Liver (tissue), 9 donors: Measurements from ENCODE around the gene TTC22. TPM values are rescaled to one million over a fixed set of nuclear protein-coding genes. Genes with fewer than 3 reads are reported as not detected.

Experiments used
- DNase-seq: peaks from one replicate; pipeline ENCODE4 v3.0.0-alpha.2; 2017; ENCODE audit warnings: low spot score
- H3K27ac ChIP-seq, 2 donors: one replicate each; pipeline ENCODE4 v1.7.0; 2013; ENCODE audit warnings: inconsistent platforms in 2 of 2, low read length in 2 of 2, control low read depth in 1 of 2, low read depth in 1 of 2, mild to moderate bottlenecking in 1 of 2
- H3K27me3 ChIP-seq, 4 donors: one replicate each; pipeline versions ENCODE4 v1.6.1 to v1.7.0; 2013; ENCODE audit warnings: low read length in 3 of 4, inconsistent platforms in 1 of 4, mild to moderate bottlenecking in 1 of 4, moderate library complexity in 1 of 4; ENCODE audit not compliant: control insufficient read depth in 4 of 4, insufficient read depth in 4 of 4
- H3K36me3 ChIP-seq, 4 donors: one replicate each; pipeline versions ENCODE4 v1.6.1 to v1.7.0; 2013; ENCODE audit warnings: low read length in 3 of 4, mild to moderate bottlenecking in 3 of 4, low read depth in 1 of 4, moderate library complexity in 1 of 4; ENCODE audit not compliant: control insufficient read depth in 4 of 4, insufficient read depth in 3 of 4
- H3K4me1 ChIP-seq, 4 donors: one replicate each; pipeline versions ENCODE4 v1.6.1 to v1.7.0; 2013; ENCODE audit warnings: low read length in 3 of 4, mild to moderate bottlenecking in 3 of 4, moderate library complexity in 1 of 4; ENCODE audit not compliant: control insufficient read depth in 4 of 4, insufficient read depth in 4 of 4
- H3K4me3 ChIP-seq, 3 donors: one replicate each; pipeline versions ENCODE4 v1.6.1 to v1.7.0; 2013; ENCODE audit warnings: low read length in 3 of 3, control low read depth in 1 of 3, low read depth in 1 of 3, mild to moderate bottlenecking in 1 of 3
- H3K9ac ChIP-seq, 2 donors: one replicate each; pipeline ENCODE4 v1.7.0; 2013; ENCODE audit warnings: low read length in 2 of 2, mild to moderate bottlenecking in 2 of 2, moderate library complexity in 2 of 2, control low read depth in 1 of 2, low read depth in 1 of 2
- H3K9me3 ChIP-seq, 4 donors: one replicate each; pipeline versions ENCODE4 v1.6.1 to v1.7.0; 2013; ENCODE audit warnings: low read length in 3 of 4; ENCODE audit not compliant: control insufficient read depth in 4 of 4
- CTCF ChIP-seq: fragments of 150-350 bp; IDR thresholded peaks from 2 replicates; pipeline ENCODE4 v1.5.1; 2017; ENCODE audit warnings: improper control_type of control experiment, low read depth, low read length; ENCODE audit not compliant: missing input control
- EGR1 ChIP-seq, 2 donors: IDR thresholded peaks; 2 replicates each; pipeline ENCODE4 v1.6.1; 2016 to 2018; ENCODE audit warnings: antibody characterized with exemption in 2 of 2, low read depth in 2 of 2
- GABPA ChIP-seq, 2 donors: IDR thresholded peaks in 1 of 2; conservative IDR thresholded peaks in 1 of 2; 2 replicates each; pipeline ENCODE4 v1.6.1; 2016; ENCODE audit warnings: antibody characterized with exemption in 2 of 2, mild to moderate bottlenecking in 1 of 2, moderate library complexity in 1 of 2
- HNF4A ChIP-seq, 2 donors: conservative IDR thresholded peaks; 2 replicates each; pipeline ENCODE4 v1.6.1; 2016; ENCODE audit warnings: antibody characterized with exemption in 2 of 2, mild to moderate bottlenecking in 2 of 2
- HNF4G ChIP-seq: IDR thresholded peaks from 2 replicates; pipeline ENCODE4 v1.6.1; 2016; ENCODE audit warnings: antibody characterized with exemption
- JUND ChIP-seq, 2 donors: IDR thresholded peaks; 2 replicates each; pipeline ENCODE4 v1.6.1; 2016; ENCODE audit warnings: antibody characterized with exemption in 2 of 2
- MAX ChIP-seq: IDR thresholded peaks from 2 replicates; pipeline ENCODE4 v1.6.1; 2016; ENCODE audit warnings: antibody characterized with exemption
- NR2F2 ChIP-seq: IDR thresholded peaks from 2 replicates; pipeline ENCODE4 v1.6.1; 2016; ENCODE audit warnings: antibody characterized with exemption
- RAD21 ChIP-seq, 2 donors: IDR thresholded peaks; 2 replicates each; pipeline ENCODE4 v1.6.1; 2016; ENCODE audit warnings: antibody characterized with exemption in 2 of 2, mild to moderate bottlenecking in 2 of 2
- RXRA ChIP-seq, 2 donors: IDR thresholded peaks; 2 replicates each; pipeline ENCODE4 v1.6.1; 2017 to 2018; ENCODE audit warnings: antibody characterized with exemption in 2 of 2, mild to moderate bottlenecking in 1 of 2
- SP1 ChIP-seq: IDR thresholded peaks from 2 replicates; pipeline ENCODE4 v1.6.1; 2018; ENCODE audit warnings: antibody characterized with exemption, mild to moderate bottlenecking
- TAF1 ChIP-seq: conservative IDR thresholded peaks from 2 replicates; pipeline ENCODE4 v1.6.1; 2016; ENCODE audit warnings: antibody characterized with exemption, mild to moderate bottlenecking
- YY1 ChIP-seq: IDR thresholded peaks from 2 replicates; pipeline ENCODE4 v1.6.1; 2016; ENCODE audit warnings: antibody characterized with exemption, mild to moderate bottlenecking
- ZBTB33 ChIP-seq: IDR thresholded peaks from 2 replicates; pipeline ENCODE4 v1.6.1; 2016; ENCODE audit warnings: antibody characterized with exemption
- WGBS: extraction: QIAGEN DNeasy Blood & Tissue Kit; methylation state at CpG from one replicate; pipeline ENCODE4 v1.1.7; 2013; 5-methylcytosine and 5-hydroxymethylcytosine counted together
- polyA plus RNA-seq, 2 donors: library from polyadenylated mRNA; stranded (reverse) in 1 of 2; unstranded in 1 of 2; fragments of 200-250 nt in 1 of 2; fragments of >200 nt in 1 of 2; fragmentation: Nextera tagmentation in 1 of 2; extraction: Ambion mirVana in 1 of 2; gene quantifications; one replicate each; pipeline versions ENCODE4 v1.2.1 to v1.2.3, GENCODE V29; 2013 to 2015
- total RNA-seq, 2 donors: library from RNA; depleted of rRNA; stranded (reverse); fragments of >200 nt; gene quantifications; one replicate each; pipeline ENCODE4 v1.2.3, GENCODE V29; 2014
- donor health status: healthy.
- donor health status: healthy.
- donor health status: healthy.
- donor health status: healthy.
- donor health status: healthy.

TTC22 gene
- total and polyA plus RNA-seq, 4 donors, result 0.96 to 3.5 (median 2.3) TPM

- H3K4me1 ChIP-seq, result peaks cover 11 to 45% (median 29%) of the 10 kb centered on the region in 4 donors
Observed at GRCh38 chr1:54798769-54799641, 2.1 kb downstream of the TTC22 start.

GRCh38 chr1:54798206-54798605 lies 2.9 kb downstream of the TTC22 start:
- no peak for DNase-seq
- Histone ChIP-seq H3K36me3 (no peaks in the 10 kb centered on the region), H3K27ac (no peak overlapping the region), H3K4me3 (no peak overlapping the region), H3K9ac (no peak overlapping the region), H3K4me1 (peaks cover 11 to 39% (median 23%) of the 10 kb centered on the region in 4 donors), H3K27me3 (no peaks in the 10 kb centered on the region), H3K9me3 (no peaks in the 10 kb centered on the region)
- 67% methylated on average over 3 of the region's 3 CpGs for WGBS
- TF ChIP-seq ZBTB33, result no peak
- TF ChIP-seq TAF1, result no peak
- no peak for TF ChIP-seq YY1
- no peak for TF ChIP-seq RAD21 (IDR thresholded peaks at IDR 0.05)
- TF ChIP-seq MAX, result no peak
- TF ChIP-seq GABPA (IDR thresholded peaks at IDR 0.05 in 1 of 2, conservative IDR thresholded peaks at IDR 0.05 in 1 of 2), result no peak
- TF ChIP-seq EGR1 (IDR thresholded peaks at IDR 0.05; ENCODE audit: low read depth in 2 of 2), result no peak
- no peak for TF ChIP-seq JUND (IDR thresholded peaks at IDR 0.05)
- TF ChIP-seq HNF4G, result no peak
- no peak for TF ChIP-seq NR2F2
- TF ChIP-seq SP1, result no peak
- no peak for TF ChIP-seq RXRA (IDR thresholded peaks at IDR 0.05)
- no peak for TF ChIP-seq HNF4A (conservative IDR thresholded peaks at IDR 0.05)
- TF ChIP-seq CTCF, result no peak

More at GRCh38 chr1:54798769-54799641, 2.1 kb downstream of the TTC22 start:
- Histone ChIP-seq H3K9me3 (no peaks in the 10 kb centered on the region), H3K27me3 (no peaks in the 10 kb centered on the region), H3K4me3 (no peak overlapping the region), H3K27ac (peak overlapping the region in 1 of 2 donors; percentile 17), H3K36me3 (no peaks in the 10 kb centered on the region), H3K9ac (no peak overlapping the region)
- peak in 1 of 2 donors; percentile 22 for TF ChIP-seq HNF4A (conservative IDR thresholded peaks at IDR 0.05)
- no peak for TF ChIP-seq SP1
- no peak for DNase-seq
- 54% methylated on average over 6 of the region's 6 CpGs for WGBS
